GM12873 (cell line): ENCODE data around the gene CEP112.

ENCODE experiments used
- TF ChIP-seq, protein P1 (sequence below): IDR thresholded peaks from 2 replicates; pipeline ENCODE4 v1.5.1; 2012; ENCODE audit warnings: low read depth, mild to moderate bottlenecking, moderate library complexity, low read length, control low read depth; ENCODE audit not compliant: insufficient read depth; ENCODE audit errors: missing control alignments

The CEP112 gene

DNA sequence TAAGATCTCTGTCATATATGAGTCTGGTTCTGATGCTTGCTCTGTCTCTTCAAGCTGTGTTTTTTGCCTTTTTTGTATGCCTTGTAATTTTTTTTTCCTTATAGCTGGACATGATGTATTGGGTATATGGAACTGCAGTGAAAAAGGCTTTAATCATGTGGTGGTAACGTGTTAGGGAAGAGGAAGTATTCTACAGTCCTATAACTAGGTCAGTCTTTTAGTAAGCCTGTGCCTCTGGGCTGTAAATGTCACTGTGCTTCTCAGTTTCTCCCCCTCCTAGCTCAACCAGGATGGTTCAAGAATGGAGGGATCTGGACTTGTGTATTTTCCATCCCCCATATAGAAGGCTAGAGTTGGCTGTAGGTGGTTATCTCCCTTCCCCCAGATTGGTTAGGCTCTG lies 428.1 kb downstream of the CEP112 start:
- TF ChIP-seq, protein P1, sequence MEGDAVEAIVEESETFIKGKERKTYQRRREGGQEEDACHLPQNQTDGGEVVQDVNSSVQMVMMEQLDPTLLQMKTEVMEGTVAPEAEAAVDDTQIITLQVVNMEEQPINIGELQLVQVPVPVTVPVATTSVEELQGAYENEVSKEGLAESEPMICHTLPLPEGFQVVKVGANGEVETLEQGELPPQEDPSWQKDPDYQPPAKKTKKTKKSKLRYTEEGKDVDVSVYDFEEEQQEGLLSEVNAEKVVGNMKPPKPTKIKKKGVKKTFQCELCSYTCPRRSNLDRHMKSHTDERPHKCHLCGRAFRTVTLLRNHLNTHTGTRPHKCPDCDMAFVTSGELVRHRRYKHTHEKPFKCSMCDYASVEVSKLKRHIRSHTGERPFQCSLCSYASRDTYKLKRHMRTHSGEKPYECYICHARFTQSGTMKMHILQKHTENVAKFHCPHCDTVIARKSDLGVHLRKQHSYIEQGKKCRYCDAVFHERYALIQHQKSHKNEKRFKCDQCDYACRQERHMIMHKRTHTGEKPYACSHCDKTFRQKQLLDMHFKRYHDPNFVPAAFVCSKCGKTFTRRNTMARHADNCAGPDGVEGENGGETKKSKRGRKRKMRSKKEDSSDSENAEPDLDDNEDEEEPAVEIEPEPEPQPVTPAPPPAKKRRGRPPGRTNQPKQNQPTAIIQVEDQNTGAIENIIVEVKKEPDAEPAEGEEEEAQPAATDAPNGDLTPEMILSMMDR, result no peak

GRCh38 chr17:65762973-65763372 lies 429.0 kb downstream of the CEP112 start:
- TF ChIP-seq, protein P1, result no peak

GRCh38 chr17:65759532-65759931 lies 432.4 kb downstream of the CEP112 start:
- TF ChIP-seq, protein P1, result no peak

- TF ChIP-seq, protein P1, result no peak
These were observed 435.2 kb downstream of the CEP112 start for GRCh38 chr17:65756760-65757159.

DNA sequence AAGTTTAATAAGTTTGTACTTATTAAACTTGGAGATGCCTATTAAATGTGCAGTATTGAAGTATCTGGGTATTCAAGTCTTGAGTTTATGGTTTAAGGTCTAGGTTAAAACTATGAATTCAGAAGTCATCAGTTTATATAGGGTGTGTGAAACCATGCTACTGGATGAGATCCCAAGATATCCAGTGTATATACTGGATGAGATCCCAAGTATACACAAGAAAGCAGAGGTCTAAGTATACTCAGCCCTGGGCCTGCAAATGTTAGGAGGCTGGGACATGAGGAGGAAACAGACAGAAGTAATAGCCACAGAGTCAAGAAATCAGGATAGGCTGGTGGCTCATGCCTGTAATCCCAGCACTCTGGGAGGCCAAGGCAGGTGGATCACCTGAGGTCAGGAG lies 436.1 kb downstream of the CEP112 start:
- TF ChIP-seq, protein P1, result no peak

- TF ChIP-seq, protein P1, result no peak
These were observed 437.3 kb downstream of the CEP112 start for GRCh38 chr17:65754630-65755029.

- TF ChIP-seq, protein P1, result no peak
These were observed 437.9 kb downstream of the CEP112 start for GRCh38 chr17:65754081-65754480.
